Airway epithelial cell (primary cell): ENCODE data around the gene STXBP6. TPM values are rescaled to one million over a fixed set of nuclear protein-coding genes. Genes with fewer than 3 reads are reported as not detected.

Experiments
- total RNA-seq: library from RNA; depleted of rRNA; stranded (reverse); fragments of >200 nt; gene quantifications from 2 replicates; pipeline ENCODE4 v1.2.3, GENCODE V29; 2015

The STXBP6 gene
- total RNA-seq, result not detected in 2 replicates

GRCh38 chr14:25049568-25050268, at the start of gene STXBP6:
Gene STXBP6 (minus strand): TSS chr14:25050147. CDS start chr14:24974818, 75,329 bp downstream.

